ENCODE data around the gene BIRC3.
"Not testable (repeated sequence)": the region's sequence is repeated elsewhere in the genome, so short reads cannot be mapped to it uniquely, and the experiment has no call there.

BIRC3 gene

DNA sequence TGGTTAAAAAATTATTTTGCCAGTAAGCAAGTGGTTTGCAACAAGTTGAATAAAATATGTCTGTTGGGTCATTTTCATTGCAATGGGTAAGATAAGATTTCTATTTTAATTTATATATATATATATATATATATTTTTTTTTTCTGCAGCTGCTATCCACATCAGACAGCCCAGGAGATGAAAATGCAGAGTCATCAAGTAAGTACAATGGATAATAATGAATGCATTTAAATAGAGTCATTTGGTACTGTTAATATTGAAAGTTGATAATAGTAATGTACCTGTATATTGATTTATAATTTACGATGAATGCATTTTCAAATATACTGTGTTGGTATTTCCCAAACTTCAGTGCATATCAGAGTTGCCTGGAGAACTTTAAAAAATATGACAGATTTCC is 11.5 kb downstream of the BIRC3 start:
- no peaks in the 10 kb centered on the region for H3K27me3 ChIP-seq (ENCODE audit: low read depth, low read length)
- peaks cover 38% of the 10 kb centered on the region in 2 donors for H3K36me3 ChIP-seq (ENCODE audit: control insufficient read depth in 1 of 2, insufficient read depth in 2 of 2, low read length in 2 of 2)

GRCh38 chr11:102330231-102330630 is 12.9 kb downstream of the BIRC3 start:
- H3K4me3 ChIP-seq (ENCODE audit: low read depth in 1 of 2, low read length in 2 of 2): no peak overlapping the region
- H3K36me3 ChIP-seq (ENCODE audit: control insufficient read depth in 1 of 2, insufficient read depth in 2 of 2, low read length in 2 of 2): peaks cover 38% of the 10 kb centered on the region in 2 donors
- H3K9me3 ChIP-seq (ENCODE audit: control insufficient read depth in 1 of 2, low read length in 2 of 2): no peaks in the 10 kb centered on the region
- no peak overlapping the region for H3K27ac ChIP-seq (ENCODE audit: low read length)
- H3K4me1 ChIP-seq (ENCODE audit: control insufficient read depth in 1 of 2, insufficient read depth in 2 of 2, low read length in 2 of 2): no peaks in the 10 kb centered on the region
- no peaks in the 10 kb centered on the region for H3K27me3 ChIP-seq (ENCODE audit: low read depth, low read length)

More for the DNA sequence above, 11.5 kb downstream of the BIRC3 start:
- H3K9me3 ChIP-seq (ENCODE audit: control insufficient read depth in 1 of 2, low read length in 2 of 2): no peaks in the 10 kb centered on the region
- H3K4me1 ChIP-seq (ENCODE audit: control insufficient read depth in 1 of 2, insufficient read depth in 2 of 2, low read length in 2 of 2): no peaks in the 10 kb centered on the region
- no peak overlapping the region for H3K4me3 ChIP-seq (ENCODE audit: low read depth in 1 of 2, low read length in 2 of 2)
- H3K27ac ChIP-seq (ENCODE audit: low read length): no peak overlapping the region

- H3K4me3 ChIP-seq (ENCODE audit: low read depth in 1 of 2, low read length in 2 of 2): no peak overlapping the region
- no peak overlapping the region for H3K27ac ChIP-seq (ENCODE audit: low read length)
- H3K36me3 ChIP-seq (ENCODE audit: control insufficient read depth in 1 of 2, insufficient read depth in 2 of 2, low read length in 2 of 2): peaks cover 38% of the 10 kb centered on the region in 2 donors
- no peaks in the 10 kb centered on the region for H3K4me1 ChIP-seq (ENCODE audit: control insufficient read depth in 1 of 2, insufficient read depth in 2 of 2, low read length in 2 of 2)
- H3K27me3 ChIP-seq (ENCODE audit: low read depth, low read length): no peaks in the 10 kb centered on the region
- H3K9me3 ChIP-seq (ENCODE audit: control insufficient read depth in 1 of 2, low read length in 2 of 2): no peaks in the 10 kb centered on the region
Observed at GRCh38 chr11:102331341-102331740, 14.1 kb downstream of the BIRC3 start.

- H3K4me3 ChIP-seq (ENCODE audit: low read depth in 1 of 2, low read length in 2 of 2): no peak overlapping the region
- H3K36me3 ChIP-seq (ENCODE audit: control insufficient read depth in 1 of 2, insufficient read depth in 2 of 2, low read length in 2 of 2): peaks cover 41 to 42% of the 10 kb centered on the region in 2 donors
- H3K27me3 ChIP-seq (ENCODE audit: low read depth, low read length): no peaks in the 10 kb centered on the region
- no peaks in the 10 kb centered on the region for H3K9me3 ChIP-seq (ENCODE audit: control insufficient read depth in 1 of 2, low read length in 2 of 2)
- H3K4me1 ChIP-seq (ENCODE audit: control insufficient read depth in 1 of 2, insufficient read depth in 2 of 2, low read length in 2 of 2): no peaks in the 10 kb centered on the region
- no peak overlapping the region for H3K27ac ChIP-seq (ENCODE audit: low read length)
Observed at GRCh38 chr11:102332611-102332994, 15.3 kb downstream of the BIRC3 start.

GRCh38 chr11:102338479-102339010 is 21.3 kb downstream of the BIRC3 start:
- H3K4me3 ChIP-seq (ENCODE audit: low read depth in 1 of 2, low read length in 2 of 2): no peak overlapping the region
- H3K9me3 ChIP-seq (ENCODE audit: control insufficient read depth in 1 of 2, low read length in 2 of 2): no peaks in the 10 kb centered on the region
- peaks cover 10 to 14% of the 10 kb centered on the region in 2 donors for H3K36me3 ChIP-seq (ENCODE audit: control insufficient read depth in 1 of 2, insufficient read depth in 2 of 2, low read length in 2 of 2)
- H3K27ac ChIP-seq (ENCODE audit: low read length): no peak overlapping the region
- no peaks in the 10 kb centered on the region for H3K27me3 ChIP-seq (ENCODE audit: low read depth, low read length)
- no peaks in the 10 kb centered on the region for H3K4me1 ChIP-seq (ENCODE audit: control insufficient read depth in 1 of 2, insufficient read depth in 2 of 2, low read length in 2 of 2)

GRCh38 chr11:102341311-102341710 is 24.0 kb downstream of the BIRC3 start:
- H3K27ac ChIP-seq (ENCODE audit: low read length); H3K4me3 ChIP-seq (ENCODE audit: low read depth in 1 of 2, low read length in 2 of 2): not testable (repeated sequence)
- peaks cover 10 to 18% of the 10 kb centered on the region in 2 donors for H3K36me3 ChIP-seq (ENCODE audit: control insufficient read depth in 1 of 2, insufficient read depth in 2 of 2, low read length in 2 of 2)

GRCh38 chr11:102341844-102342318 is 24.6 kb downstream of the BIRC3 start:
- Histone ChIP-seq H3K27me3 (ENCODE audit: low read depth, low read length) (no peaks in the 10 kb centered on the region), H3K4me3 (ENCODE audit: low read depth in 1 of 2, low read length in 2 of 2) (no peak overlapping the region), H3K36me3 (ENCODE audit: control insufficient read depth in 1 of 2, insufficient read depth in 2 of 2, low read length in 2 of 2) (peaks cover 10 to 20% of the 10 kb centered on the region in 2 donors), H3K27ac (ENCODE audit: low read length) (no peak overlapping the region), H3K9me3 (ENCODE audit: control insufficient read depth in 1 of 2, low read length in 2 of 2) (no peaks in the 10 kb centered on the region), H3K4me1 (ENCODE audit: control insufficient read depth in 1 of 2, insufficient read depth in 2 of 2, low read length in 2 of 2) (peaks cover 5 to 7% of the 10 kb centered on the region in 2 donors)

More at GRCh38 chr11:102341311-102341710, 24.0 kb downstream of the BIRC3 start:
- H3K9me3 ChIP-seq (ENCODE audit: control insufficient read depth in 1 of 2, low read length in 2 of 2); H3K27me3 ChIP-seq (ENCODE audit: low read depth, low read length); H3K4me1 ChIP-seq (ENCODE audit: control insufficient read depth in 1 of 2, insufficient read depth in 2 of 2, low read length in 2 of 2): not testable (repeated sequence)

DNA sequence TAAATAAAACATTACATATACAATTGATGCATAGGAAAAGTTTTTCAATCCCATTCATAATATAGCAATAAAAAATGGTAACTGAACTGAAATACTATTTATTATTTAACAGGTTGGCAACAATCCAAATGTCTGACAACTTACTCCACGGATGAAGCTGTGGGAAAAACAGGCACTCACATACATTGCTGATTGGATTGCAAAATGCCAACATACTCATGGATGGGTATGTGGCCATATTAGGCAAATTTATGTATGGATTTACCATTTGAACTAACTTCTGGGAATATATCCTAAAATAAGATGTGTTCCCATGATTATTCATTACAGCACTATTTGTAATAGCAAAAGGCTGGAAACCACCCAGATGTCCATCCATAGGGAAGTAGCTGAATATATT is 26.5 kb downstream of the BIRC3 start:
- Histone ChIP-seq H3K9me3 (ENCODE audit: control insufficient read depth in 1 of 2, low read length in 2 of 2) (no peaks in the 10 kb centered on the region), H3K4me3 (ENCODE audit: low read depth in 1 of 2, low read length in 2 of 2) (no peak overlapping the region), H3K4me1 (ENCODE audit: control insufficient read depth in 1 of 2, insufficient read depth in 2 of 2, low read length in 2 of 2) (peaks cover 11 to 12% of the 10 kb centered on the region in 2 donors), H3K27ac (ENCODE audit: low read length) (no peak overlapping the region), H3K36me3 (ENCODE audit: control insufficient read depth in 1 of 2, insufficient read depth in 2 of 2, low read length in 2 of 2) (peaks cover 0 to 18% of the 10 kb centered on the region in 2 donors), H3K27me3 (ENCODE audit: low read depth, low read length) (no peaks in the 10 kb centered on the region)

DNA sequence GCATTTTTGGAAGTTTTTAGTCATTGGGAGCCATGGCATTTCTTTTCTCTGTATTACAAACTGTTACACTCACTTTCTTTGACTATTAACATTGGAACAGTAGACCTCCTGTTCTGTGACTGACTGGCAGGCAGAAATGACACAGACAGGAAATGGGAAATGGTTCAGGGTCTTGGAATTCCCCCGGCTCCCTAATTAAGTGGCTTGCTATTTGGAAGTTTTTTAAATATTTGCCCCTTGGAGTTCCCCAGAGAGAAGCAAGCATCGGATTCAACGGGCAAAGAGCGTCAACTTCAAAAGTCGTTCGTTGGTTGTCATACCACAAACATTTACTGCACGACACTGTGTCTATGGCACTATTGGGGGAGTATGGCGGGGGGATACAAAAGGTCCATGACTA is 28.6 kb downstream of the BIRC3 start:
- Histone ChIP-seq H3K4me1 (ENCODE audit: control insufficient read depth in 1 of 2, insufficient read depth in 2 of 2, low read length in 2 of 2) (peaks cover 26 to 29% of the 10 kb centered on the region in 2 donors), H3K9me3 (ENCODE audit: control insufficient read depth in 1 of 2, low read length in 2 of 2) (no peaks in the 10 kb centered on the region), H3K27me3 (ENCODE audit: low read depth, low read length) (no peaks in the 10 kb centered on the region), H3K27ac (ENCODE audit: low read length) (peak overlapping the region; percentile 99), H3K4me3 (ENCODE audit: low read depth in 1 of 2, low read length in 2 of 2) (peak overlapping the region; percentile 69 to 96), H3K36me3 (ENCODE audit: control insufficient read depth in 1 of 2, insufficient read depth in 2 of 2, low read length in 2 of 2) (peaks cover 9 to 18% of the 10 kb centered on the region in 2 donors)

DNA sequence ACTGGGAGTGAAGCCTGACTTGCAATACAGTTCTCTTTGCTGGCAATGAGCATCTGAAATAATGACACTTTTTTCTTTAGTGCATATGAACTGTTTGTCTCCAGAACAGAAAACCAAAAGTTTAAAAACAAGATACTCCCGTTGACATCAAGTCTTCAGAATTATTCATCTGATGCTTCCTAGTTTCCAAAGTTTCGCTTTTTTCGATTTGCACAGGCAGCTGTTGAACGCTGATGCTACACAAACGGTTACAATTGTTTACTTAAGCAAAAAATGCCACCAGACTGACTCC is 29.1 kb downstream of the BIRC3 start:
- Histone ChIP-seq H3K4me1 (ENCODE audit: control insufficient read depth in 1 of 2, insufficient read depth in 2 of 2, low read length in 2 of 2) (peaks cover 26 to 29% of the 10 kb centered on the region in 2 donors), H3K36me3 (ENCODE audit: control insufficient read depth in 1 of 2, insufficient read depth in 2 of 2, low read length in 2 of 2) (peaks cover 9 to 18% of the 10 kb centered on the region in 2 donors), H3K9me3 (ENCODE audit: control insufficient read depth in 1 of 2, low read length in 2 of 2) (no peaks in the 10 kb centered on the region), H3K4me3 (ENCODE audit: low read depth in 1 of 2, low read length in 2 of 2) (peak overlapping the region; percentile 69 to 96), H3K27me3 (ENCODE audit: low read depth, low read length) (no peaks in the 10 kb centered on the region), H3K27ac (ENCODE audit: low read length) (peak overlapping the region; percentile 99)

DNA sequence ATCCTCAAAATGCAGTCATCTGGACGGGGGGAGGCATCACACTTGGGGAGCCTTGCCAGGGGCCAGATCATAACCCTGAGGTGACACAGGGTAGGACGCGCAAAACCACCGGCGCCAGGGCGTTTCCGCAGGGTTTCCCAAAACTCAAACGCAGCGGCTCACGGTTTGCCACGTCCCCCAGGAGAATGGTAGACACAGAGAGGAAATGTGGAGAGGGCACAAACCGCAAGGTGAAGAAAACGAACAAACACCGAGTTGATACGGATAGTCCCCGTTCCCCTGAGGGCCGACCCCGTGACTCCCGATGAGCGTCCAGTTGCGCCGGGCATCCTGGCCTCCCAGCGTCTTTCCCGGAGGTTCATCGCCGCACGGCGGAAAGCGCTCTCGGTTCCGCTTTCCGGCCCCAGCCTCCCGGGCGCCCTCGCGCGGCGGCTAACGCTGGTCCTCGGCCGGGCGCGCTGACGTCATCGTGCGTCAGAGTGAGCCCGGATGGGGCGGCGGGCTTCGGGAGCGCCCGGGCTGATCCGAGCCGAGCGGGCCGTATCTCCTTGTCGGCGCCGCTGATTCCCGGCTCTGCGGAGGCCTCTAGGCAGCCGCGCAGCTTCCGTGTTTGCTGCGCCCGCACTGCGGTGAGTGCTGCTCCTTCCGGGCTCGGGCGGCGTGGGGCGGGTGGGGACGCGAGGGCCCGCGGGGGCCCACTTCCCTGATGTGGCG is 29.6 kb downstream of the BIRC3 start, which contains the start of gene BIRC2:
BIRC2 (plus strand) TSS at position 467 of the 714 bp plus-strand sequence. CDS start 2,641 bp downstream, outside the sequence.
- H3K9me3 ChIP-seq (ENCODE audit: control insufficient read depth in 1 of 2, low read length in 2 of 2): no peaks in the 10 kb centered on the region
- peak within 1 kb of the TSS; percentile 99 for H3K27ac ChIP-seq (ENCODE audit: low read length)
- H3K36me3 ChIP-seq (ENCODE audit: control insufficient read depth in 1 of 2, insufficient read depth in 2 of 2, low read length in 2 of 2): peaks cover 9 to 18% of the 10 kb centered on the region in 2 donors
- H3K4me3 ChIP-seq (ENCODE audit: low read depth in 1 of 2, low read length in 2 of 2): peak within 1 kb of the TSS; percentile 69 to 96
- H3K4me1 ChIP-seq (ENCODE audit: control insufficient read depth in 1 of 2, insufficient read depth in 2 of 2, low read length in 2 of 2): peaks cover 26 to 29% of the 10 kb centered on the region in 2 donors
- H3K27me3 ChIP-seq (ENCODE audit: low read depth, low read length): no peaks in the 10 kb centered on the region

All from muscle layer of duodenum (tissue), 2 donors.